Eye (tissue), 1 donor: ENCODE measurements around the gene HACL1.

Source experiments
- DNase-seq: peaks from one replicate; pipeline ENCODE4 v3.0.0-alpha.2; 2015

Gene HACL1

GRCh38 chr3:15521573-15521965, 79.8 kb downstream of the HACL1 start, which contains the start of gene COLQ:
Gene COLQ, minus strand, starts transcription at chr3:15521706. Its CDS starts 81 bp downstream, at chr3:15521625.
- no peak for DNase-seq

GRCh38 chr3:15520804-15521572, 80.4 kb downstream of the HACL1 start:
- no peak for DNase-seq

GRCh38 chr3:15520185-15520584, 81.2 kb downstream of the HACL1 start:
- no peak for DNase-seq

GRCh38 chr3:15519096-15519495, 82.3 kb downstream of the HACL1 start:
- no peak for DNase-seq

- DNase-seq: no peak
Measured at GRCh38 chr3:15514663-15515340, 86.6 kb downstream of the HACL1 start.

- DNase-seq: no peak
Measured at GRCh38 chr3:15513810-15514662, 87.3 kb downstream of the HACL1 start.

- no peak for DNase-seq
Measured at GRCh38 chr3:15513116-15513515, 88.3 kb downstream of the HACL1 start.

- peak; percentile 74 for DNase-seq
Measured at GRCh38 chr3:15512166-15512565, 89.2 kb downstream of the HACL1 start.

- DNase-seq: no peak
Measured at GRCh38 chr3:15511156-15511555, 90.2 kb downstream of the HACL1 start.
